A673 (cell line): Measurements from ENCODE around the gene GPA33. TPM values are rescaled to one million over a fixed set of nuclear protein-coding genes. Genes with fewer than 3 reads are reported as not detected.

Experiments
- BruUV-seq: library from RNA; stranded (reverse); fragments of 400-500 nt; replicated peaks from 2 replicates; lab custom pipeline; 2021; lab: Mats Ljungman, UMichigan
- CTCF ChIA-PET: fragments of 300-600 bp; sonication (Branson Sonifier 250); formaldehyde crosslinking; loops from one replicate; lab custom pipeline; 2022; ENCODE audit warnings: antibody characterized with exemption; lab: Charles Lee
- POLR2A ChIA-PET: fragments of 300-600 bp; sonication (Branson Sonifier 250); formaldehyde crosslinking; loops from one replicate; lab custom pipeline; 2022; ENCODE audit warnings: antibody characterized with exemption; ENCODE audit not compliant: low non-redundant PET; lab: Charles Lee
- DNase-seq: peaks from one replicate; pipeline ENCODE4 v3.0.0-alpha.2; 2015; ENCODE audit warnings: low spot score
- H3K27ac ChIP-seq: fragments of 200-600 bp; sonication (generic); 2 replicates; pipeline ENCODE4 v1.5.1; 2016; ENCODE audit warnings: mixed run types, low read depth, mild to moderate bottlenecking, mixed read lengths, antibody characterized with exemption, low read length; ENCODE audit not compliant: poor library complexity, severe bottlenecking
- H3K27me3 ChIP-seq: fragments of 200-600 bp; sonication (generic); replicated peaks from 2 replicates; pipeline ENCODE4 v1.6.1; 2017; ENCODE audit warnings: mixed run types, low read depth, mild to moderate bottlenecking, mixed read lengths, antibody characterized with exemption, low read length; ENCODE audit not compliant: insufficient read depth, poor library complexity
- H3K36me3 ChIP-seq: fragments of 200-600 bp; sonication (generic); 2 replicates; pipeline ENCODE4 v1.6.1; 2016; ENCODE audit warnings: mixed run types, mild to moderate bottlenecking, mixed read lengths, antibody characterized with exemption, low read length; ENCODE audit not compliant: insufficient read depth, poor library complexity, severe bottlenecking
- H3K4me1 ChIP-seq: fragments of 200-600 bp; sonication (generic); 2 replicates; pipeline ENCODE4 v1.6.1; 2017; ENCODE audit warnings: mixed run types, mild to moderate bottlenecking, mixed read lengths, antibody characterized with exemption, low read length; ENCODE audit not compliant: insufficient read depth, poor library complexity, severe bottlenecking
- H3K4me3 ChIP-seq: fragments of 200-600 bp; sonication (generic); 2 replicates; pipeline ENCODE4 v1.5.1; 2016; ENCODE audit warnings: low read depth, mixed run types, mild to moderate bottlenecking, mixed read lengths, low read length; ENCODE audit not compliant: poor library complexity, severe bottlenecking
- H3K9me3 ChIP-seq: fragments of 200-600 bp; sonication (generic); 2 replicates; pipeline ENCODE4 v1.6.1; 2016; ENCODE audit warnings: mixed run types, low read depth, mild to moderate bottlenecking, mixed read lengths, antibody characterized with exemption, low read length; ENCODE audit not compliant: poor library complexity, severe bottlenecking
- CTCF ChIP-seq: fragments of 300-800, 200-600 bp; sonication (generic); conservative IDR thresholded peaks from 2 replicates; pipeline ENCODE4 v1.5.1; 2017; ENCODE audit warnings: low read depth, mild to moderate bottlenecking, antibody characterized with exemption, low read length, moderate library complexity, mixed read lengths
- EZH2 ChIP-seq: fragments of 200-600 bp; sonication (generic); IDR thresholded peaks from 2 replicates; pipeline ENCODE4 v1.6.1; 2017; ENCODE audit warnings: borderline replicate concordance, low read depth, mild to moderate bottlenecking, mixed read lengths, antibody characterized with exemption, low read length; ENCODE audit not compliant: poor library complexity, severe bottlenecking
- intact Hi-C: fragments of 100-400 bp; cut with micrococcal nuclease; formaldehyde crosslinking; loops from one replicate; pipeline ENCODE4 v1.10.0; 2022; ENCODE audit not compliant: unreplicated experiment
- total RNA-seq: library from RNA; stranded (reverse); gene quantifications from 2 replicates; pipeline ENCODE4 v1.2.3, GENCODE V29; 2021

Gene GPA33
- total RNA-seq, 1 experiment from 2014 or later, result not detected

GRCh38 chr1:167111868-167112709 lies 21.9 kb upstream of the GPA33 start:
- intact Hi-C loops, result no loop called here
- H3K9me3 ChIP-seq, result no peaks in the 10 kb centered on the region
- no TSS peak for BruUV-seq
- no peak for TF ChIP-seq EZH2
- TF ChIP-seq CTCF, result no peak
- ChIA-PET POLR2A (no interaction called here), CTCF (no interaction called here)
- peaks cover 9% of the 10 kb centered on the region for H3K4me1 ChIP-seq
- no peak overlapping the region for H3K4me3 ChIP-seq
- H3K27me3 ChIP-seq, result no peaks in the 10 kb centered on the region
- H3K36me3 ChIP-seq, result no peaks in the 10 kb centered on the region
- no peak for DNase-seq
- no peak overlapping the region for H3K27ac ChIP-seq

- Histone ChIP-seq H3K9me3 (no peaks in the 10 kb centered on the region), H3K36me3 (no peaks in the 10 kb centered on the region), H3K4me3 (no peak overlapping the region), H3K4me1 (peaks cover 9% of the 10 kb centered on the region), H3K27me3 (no peaks in the 10 kb centered on the region), H3K27ac (no peak overlapping the region)
- ChIA-PET CTCF (no interaction called here), POLR2A (no interaction called here)
- no peak for DNase-seq
- intact Hi-C loops, result no loop called here
- TF ChIP-seq CTCF (no peak), EZH2 (no peak)
- no TSS peak for BruUV-seq
Observed at GRCh38 chr1:167110586-167110985, 20.4 kb upstream of the GPA33 start.

- DNase-seq, result peak; percentile 63
- H3K27me3 ChIP-seq, result no peaks in the 10 kb centered on the region
- H3K4me1 ChIP-seq, result peaks cover 9% of the 10 kb centered on the region
- no peak overlapping the region for H3K27ac ChIP-seq
- BruUV-seq, result no TSS peak
- ChIA-PET POLR2A (no interaction called here), CTCF (no interaction called here)
- H3K9me3 ChIP-seq, result no peaks in the 10 kb centered on the region
- no peaks in the 10 kb centered on the region for H3K36me3 ChIP-seq
- TF ChIP-seq EZH2 (no peak), CTCF (no peak)
- intact Hi-C loops, result no loop called here
- H3K4me3 ChIP-seq, result no peak overlapping the region
Observed at GRCh38 chr1:167109125-167109524, 18.9 kb upstream of the GPA33 start.
